ENCODE data around the gene ZNF804A.

DNA sequence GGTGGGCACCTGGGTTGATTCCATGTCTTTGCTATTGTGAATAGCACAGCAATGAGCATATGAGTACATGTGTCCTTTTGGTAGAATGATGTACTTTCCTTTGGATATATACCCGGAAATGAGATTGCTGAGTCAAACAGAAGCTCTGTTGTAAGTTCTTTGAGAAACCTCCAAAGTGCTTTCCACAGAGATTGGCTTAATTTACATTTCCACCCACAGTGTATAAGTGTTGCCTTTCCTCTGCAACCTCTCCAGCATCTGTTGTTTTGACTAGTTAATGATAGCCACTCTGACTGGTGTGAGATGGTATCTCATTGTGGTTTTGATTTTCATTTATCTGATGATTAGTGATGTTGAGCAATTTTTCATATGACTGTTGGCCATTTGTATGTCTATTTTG lies 194.8 kb downstream of the ZNF804A start:
- TF ChIP-seq POLR2AphosphoS5 (IDR thresholded peaks at IDR 0.05; ENCODE audit: low read depth, low read length) (no peak), TAF1 (IDR thresholded peaks at IDR 0.05; ENCODE audit: borderline replicate concordance, insufficient read depth, low read length) (no peak), FOXP2 (optimal IDR thresholded peaks at IDR 0.05; ENCODE audit: borderline replicate concordance, extremely low read depth, extremely low read length, insufficient read depth) (no peak), SIN3A (IDR thresholded peaks at IDR 0.05; ENCODE audit: borderline replicate concordance, insufficient read depth, low read length) (no peak)
- TF ChIP-seq, protein P1, sequence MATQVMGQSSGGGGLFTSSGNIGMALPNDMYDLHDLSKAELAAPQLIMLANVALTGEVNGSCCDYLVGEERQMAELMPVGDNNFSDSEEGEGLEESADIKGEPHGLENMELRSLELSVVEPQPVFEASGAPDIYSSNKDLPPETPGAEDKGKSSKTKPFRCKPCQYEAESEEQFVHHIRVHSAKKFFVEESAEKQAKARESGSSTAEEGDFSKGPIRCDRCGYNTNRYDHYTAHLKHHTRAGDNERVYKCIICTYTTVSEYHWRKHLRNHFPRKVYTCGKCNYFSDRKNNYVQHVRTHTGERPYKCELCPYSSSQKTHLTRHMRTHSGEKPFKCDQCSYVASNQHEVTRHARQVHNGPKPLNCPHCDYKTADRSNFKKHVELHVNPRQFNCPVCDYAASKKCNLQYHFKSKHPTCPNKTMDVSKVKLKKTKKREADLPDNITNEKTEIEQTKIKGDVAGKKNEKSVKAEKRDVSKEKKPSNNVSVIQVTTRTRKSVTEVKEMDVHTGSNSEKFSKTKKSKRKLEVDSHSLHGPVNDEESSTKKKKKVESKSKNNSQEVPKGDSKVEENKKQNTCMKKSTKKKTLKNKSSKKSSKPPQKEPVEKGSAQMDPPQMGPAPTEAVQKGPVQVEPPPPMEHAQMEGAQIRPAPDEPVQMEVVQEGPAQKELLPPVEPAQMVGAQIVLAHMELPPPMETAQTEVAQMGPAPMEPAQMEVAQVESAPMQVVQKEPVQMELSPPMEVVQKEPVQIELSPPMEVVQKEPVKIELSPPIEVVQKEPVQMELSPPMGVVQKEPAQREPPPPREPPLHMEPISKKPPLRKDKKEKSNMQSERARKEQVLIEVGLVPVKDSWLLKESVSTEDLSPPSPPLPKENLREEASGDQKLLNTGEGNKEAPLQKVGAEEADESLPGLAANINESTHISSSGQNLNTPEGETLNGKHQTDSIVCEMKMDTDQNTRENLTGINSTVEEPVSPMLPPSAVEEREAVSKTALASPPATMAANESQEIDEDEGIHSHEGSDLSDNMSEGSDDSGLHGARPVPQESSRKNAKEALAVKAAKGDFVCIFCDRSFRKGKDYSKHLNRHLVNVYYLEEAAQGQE (IDR thresholded peaks at IDR 0.05; ENCODE audit: insufficient read depth in 1 of 2, low read depth in 2 of 2, low read length in 2 of 2) = no peak

Measured in PFSK-1 (cell line).